AG09319 (cell line): Measurements from ENCODE around the gene GMPS.
A peak's percentile ranks its signal among the peaks of the same experiment; 100 is the strongest.
"Not testable (repeated sequence)": the region's sequence is repeated elsewhere in the genome, so short reads cannot be mapped to it uniquely, and the experiment has no call there.

Source experiments
- DNase-seq: peaks from one replicate; pipeline ENCODE4 v3.0.0-alpha.2; 2010; ENCODE audit warnings: low read depth; ENCODE audit errors: extremely low read depth
- CTCF ChIP-seq: IDR thresholded peaks from 2 replicates; pipeline ENCODE4 v1.5.1; 2011; ENCODE audit warnings: low read depth, mild to moderate bottlenecking, inconsistent platforms, low read length, moderate library complexity

GMPS gene

GRCh38 chr3:155870133-155870944 lies at the start of gene GMPS:
TSS of gene GMPS (plus strand) at chr3:155870650. CDS start at chr3:155870871, 221 bp downstream.
- TF ChIP-seq CTCF: peak; percentile 29
- DNase-seq: peak; percentile 81

GRCh38 chr3:155828490-155829098 lies 41.9 kb upstream of the GMPS start:
- DNase-seq: not testable (repeated sequence)

GRCh38 chr3:155835341-155836071 lies 34.9 kb upstream of the GMPS start:
- no peak for TF ChIP-seq CTCF
- DNase-seq: no peak

GRCh38 chr3:155843569-155843968 lies 26.9 kb upstream of the GMPS start:
- DNase-seq: no peak
- TF ChIP-seq CTCF: no peak

GRCh38 chr3:155846119-155846518 lies 24.3 kb upstream of the GMPS start:
- no peak for DNase-seq
- TF ChIP-seq CTCF: no peak

- no peak for DNase-seq
- TF ChIP-seq CTCF: no peak
These were observed 22.5 kb upstream of the GMPS start for GRCh38 chr3:155847993-155848392.

GRCh38 chr3:155849404-155849803 lies 21.0 kb upstream of the GMPS start:
- DNase-seq: not testable (repeated sequence)

DNA sequence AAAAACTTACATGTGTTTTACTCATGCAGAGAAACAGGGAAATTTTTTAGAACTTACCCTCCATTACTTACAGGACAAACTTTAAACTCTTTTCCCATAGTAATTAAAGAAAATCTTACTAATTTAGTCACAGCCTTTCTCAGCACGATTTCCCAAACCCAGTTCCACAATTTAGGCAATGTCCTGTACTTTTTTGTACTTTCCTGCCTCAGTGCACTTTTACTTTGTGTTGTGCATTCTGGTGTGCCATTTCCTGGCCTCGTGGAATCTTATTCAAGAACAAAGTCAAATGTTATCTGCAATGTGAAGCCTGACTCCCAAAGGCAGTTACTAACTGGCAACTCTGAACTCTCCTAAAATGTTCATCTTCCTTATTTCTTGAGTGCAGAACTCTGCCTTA lies 18.1 kb upstream of the GMPS start:
- no peak for TF ChIP-seq CTCF
- DNase-seq: no peak
